HL-60/S4 treated with phorbol 12-myristate 13-acetate at 8.2 ng/mL for 4 days and 3 days (cell line): Measurements from ENCODE around the gene MORC3.
"Not testable (repeated sequence)": the region's sequence is repeated elsewhere in the genome, so short reads cannot be mapped to it uniquely, and the experiment has no call there.

Experiments used
- in situ Hi-C: fragments of 300-500 bp; cut with MboI; formaldehyde crosslinking; loops from 2 replicates; pipeline ENCODE4 v1.15.0; 2022; ENCODE audit warnings: low sequenced_read_pairs

The MORC3 gene

GRCh38 chr21:36323032-36323431 lies 3.0 kb downstream of the MORC3 start:
- in situ Hi-C loops = no loop called here

GRCh38 chr21:36325373-36326010 lies 5.5 kb downstream of the MORC3 start:
- in situ Hi-C loops = no loop called here

- in situ Hi-C loops = no loop called here
These were observed 10.9 kb downstream of the MORC3 start for GRCh38 chr21:36330904-36331303.

GRCh38 chr21:36337099-36337509 lies 17.1 kb downstream of the MORC3 start:
- in situ Hi-C loops = no loop called here

GRCh38 chr21:36338975-36339374 lies 19.0 kb downstream of the MORC3 start:
- in situ Hi-C loops = no loop called here

GRCh38 chr21:36342581-36342980 lies 22.6 kb downstream of the MORC3 start:
- in situ Hi-C loops = not testable (repeated sequence)

GRCh38 chr21:36344931-36345330 lies 24.9 kb downstream of the MORC3 start:
- in situ Hi-C loops = no loop called here

- in situ Hi-C loops = no loop called here
These were observed 27.4 kb downstream of the MORC3 start for GRCh38 chr21:36347278-36347961.

GRCh38 chr21:36347962-36348328 lies 27.9 kb downstream of the MORC3 start:
- in situ Hi-C loops = no loop called here

GRCh38 chr21:36349315-36349714 lies 29.3 kb downstream of the MORC3 start:
- in situ Hi-C loops = no loop called here

GRCh38 chr21:36350282-36350910 lies 30.4 kb downstream of the MORC3 start:
- in situ Hi-C loops = no loop called here

GRCh38 chr21:36354918-36355680 lies 35.1 kb downstream of the MORC3 start:
- in situ Hi-C loops = no loop called here

GRCh38 chr21:36355868-36356267 lies 35.9 kb downstream of the MORC3 start:
- in situ Hi-C loops = no loop called here

- in situ Hi-C loops = no loop called here
These were observed 39.2 kb downstream of the MORC3 start for GRCh38 chr21:36359185-36359584.

GRCh38 chr21:36369064-36369685 lies 49.2 kb downstream of the MORC3 start:
- in situ Hi-C loops = no loop called here

- in situ Hi-C loops = no loop called here
These were observed 56.0 kb downstream of the MORC3 start for GRCh38 chr21:36375994-36376393.

GRCh38 chr21:36377391-36377842 lies 57.4 kb downstream of the MORC3 start:
- in situ Hi-C loops = no loop called here

- in situ Hi-C loops = no loop called here
These were observed 59.3 kb downstream of the MORC3 start for GRCh38 chr21:36379251-36379650.

GRCh38 chr21:36381841-36382589 lies 62.0 kb downstream of the MORC3 start:
- in situ Hi-C loops = no loop called here

- in situ Hi-C loops = not testable (repeated sequence)
These were observed 62.7 kb downstream of the MORC3 start for GRCh38 chr21:36382722-36383121.
